Measurements from ENCODE around the gene SMIM32. TPM values are rescaled to one million over a fixed set of nuclear protein-coding genes. Genes with fewer than 3 reads are reported as not detected.

SMIM32 gene
- total RNA-seq, 4 donors from 2014 or later = 0.27 TPM; not detected in 3

GRCh38 chr5:136157514-136157913 is 35.4 kb downstream of the SMIM32 start:
- Histone ChIP-seq H3K27me3 (no peaks in the 10 kb centered on the region), H3K4me3 (no peak overlapping the region), H3K27ac (no peak overlapping the region), H3K36me3 (peaks cover 0 to 35% of the 10 kb centered on the region in 2 donors), H3K4me1 (peaks cover 22 to 47% of the 10 kb centered on the region in 2 donors), H3K9me3 (no peaks in the 10 kb centered on the region)
- no peak for ATAC-seq
- intact Hi-C loops (cut with DNase I; ENCODE audit: low total_unique reads) (no loop called here), in situ Hi-C loops (cut with MboI; ENCODE audit: low sequenced_read_pairs in 4 of 4) (no loop called here)
- DNase-seq = no peak
- no peak for TF ChIP-seq CTCF (IDR thresholded peaks at IDR 0.05 in 4 of 5, conservative IDR thresholded peaks at IDR 0.05 in 1 of 5)
- TF ChIP-seq POLR2A (IDR thresholded peaks at IDR 0.05) = no peak

- in situ Hi-C loops (cut with MboI; ENCODE audit: low sequenced_read_pairs in 4 of 4) = no loop called here
Observed at GRCh38 chr5:136155761-136156160, 37.2 kb downstream of the SMIM32 start.

GRCh38 chr5:136155078-136155477 is 37.9 kb downstream of the SMIM32 start:
- intact Hi-C loops (cut with DNase I; ENCODE audit: low total_unique reads) = no loop called here

More at GRCh38 chr5:136155761-136156160, 37.2 kb downstream of the SMIM32 start:
- peaks cover 0 to 35% of the 10 kb centered on the region in 2 donors for H3K36me3 ChIP-seq
- intact Hi-C loops (cut with DNase I; ENCODE audit: low total_unique reads) = no loop called here
- no peak overlapping the region for H3K27ac ChIP-seq
- no peak for TF ChIP-seq POLR2A (IDR thresholded peaks at IDR 0.05)
- TF ChIP-seq CTCF (IDR thresholded peaks at IDR 0.05 in 4 of 5, conservative IDR thresholded peaks at IDR 0.05 in 1 of 5) = no peak
- DNase-seq (no peak), ATAC-seq (no peak)
- H3K27me3 ChIP-seq = no peaks in the 10 kb centered on the region
- no peak overlapping the region for H3K4me3 ChIP-seq
- no peaks in the 10 kb centered on the region for H3K9me3 ChIP-seq
- H3K4me1 ChIP-seq = peaks cover 28 to 47% of the 10 kb centered on the region in 2 donors

GRCh38 chr5:136153581-136154236 is 39.3 kb downstream of the SMIM32 start:
- H3K4me1 ChIP-seq = peaks cover 27 to 43% of the 10 kb centered on the region in 2 donors
- H3K27me3 ChIP-seq = no peaks in the 10 kb centered on the region
- in situ Hi-C loops (cut with MboI; ENCODE audit: low sequenced_read_pairs in 4 of 4) = no loop called here
- no peaks in the 10 kb centered on the region for H3K9me3 ChIP-seq
- ATAC-seq = no peak
- peaks cover 0 to 35% of the 10 kb centered on the region in 2 donors for H3K36me3 ChIP-seq
- no peak overlapping the region for H3K27ac ChIP-seq
- TF ChIP-seq CTCF (IDR thresholded peaks at IDR 0.05 in 4 of 5, conservative IDR thresholded peaks at IDR 0.05 in 1 of 5) (no peak), POLR2A (IDR thresholded peaks at IDR 0.05) (no peak)
- intact Hi-C loops (cut with DNase I; ENCODE audit: low total_unique reads) = no loop called here
- no peak overlapping the region for H3K4me3 ChIP-seq
- DNase-seq = no peak

More at GRCh38 chr5:136155078-136155477, 37.9 kb downstream of the SMIM32 start:
- no peaks in the 10 kb centered on the region for H3K27me3 ChIP-seq
- TF ChIP-seq POLR2A (IDR thresholded peaks at IDR 0.05) (no peak), CTCF (IDR thresholded peaks at IDR 0.05 in 4 of 5, conservative IDR thresholded peaks at IDR 0.05 in 1 of 5) (no peak)
- H3K9me3 ChIP-seq = no peaks in the 10 kb centered on the region
- H3K36me3 ChIP-seq = peaks cover 0 to 35% of the 10 kb centered on the region in 2 donors
- H3K4me3 ChIP-seq = no peak overlapping the region
- in situ Hi-C loops (cut with MboI; ENCODE audit: low sequenced_read_pairs in 4 of 4) = no loop called here
- peaks cover 28 to 47% of the 10 kb centered on the region in 2 donors for H3K4me1 ChIP-seq
- no peak for DNase-seq
- no peak overlapping the region for H3K27ac ChIP-seq
- ATAC-seq = no peak
